HG03432 (cell line): Measurements from ENCODE around the gene PCDHA13.
"Not testable (repeated sequence)": the region's sequence is repeated elsewhere in the genome, so short reads cannot be mapped to it uniquely, and the experiment has no call there.

Source experiments
- ATAC-seq: cut with Tn5 transposase; IDR thresholded peaks from one replicate; pipeline ENCODE4 v1.9.1; 2021; ENCODE audit warnings: mild to moderate bottlenecking, moderate library complexity; ENCODE audit not compliant: unreplicated experiment

PCDHA13 gene

GRCh38 chr5:140869555-140869886, 12.4 kb upstream of the PCDHA13 start:
- ATAC-seq: no peak

GRCh38 chr5:140870221-140871201, 11.4 kb upstream of the PCDHA13 start:
- no peak for ATAC-seq

- no peak for ATAC-seq
Observed at GRCh38 chr5:140875085-140876065, 6.5 kb upstream of the PCDHA13 start, which contains the start of gene PCDHA12. Gene PCDHA12, plus strand, starts transcription at chr5:140875308. Its CDS starts 165 bp downstream, at chr5:140875473.

- ATAC-seq: not testable (repeated sequence)
Observed at GRCh38 chr5:140876541-140877261, 5.2 kb upstream of the PCDHA13 start.

GRCh38 chr5:140877262-140877581, 4.7 kb upstream of the PCDHA13 start:
- ATAC-seq: no peak

- ATAC-seq: no peak
Observed at GRCh38 chr5:140882591-140882899, 621 bp downstream of the PCDHA13 start.

- ATAC-seq: no peak
Observed at GRCh38 chr5:140883373-140883772, 1.4 kb downstream of the PCDHA13 start.

- ATAC-seq: no peak
Observed at GRCh38 chr5:140883927-140884697, 2.2 kb downstream of the PCDHA13 start.

- no peak for ATAC-seq
Observed at GRCh38 chr5:140916325-140916724, 34.4 kb downstream of the PCDHA13 start.

- ATAC-seq: no peak
Observed at GRCh38 chr5:140923601-140924000, 41.7 kb downstream of the PCDHA13 start.

GRCh38 chr5:140925806-140926442, 44.0 kb downstream of the PCDHA13 start, which contains the start of gene PCDHAC1:
Gene PCDHAC1, plus strand, starts transcription at chr5:140926299. Its CDS starts 594 bp downstream, at chr5:140926893.
- no peak for ATAC-seq

GRCh38 chr5:140926443-140927227, 44.7 kb downstream of the PCDHA13 start:
- ATAC-seq: no peak

- no peak for ATAC-seq
Observed at GRCh38 chr5:140927228-140927573, 45.3 kb downstream of the PCDHA13 start.
